ENCODE measurements around the gene LBHD2. TPM values are rescaled to one million over a fixed set of nuclear protein-coding genes. Genes with fewer than 3 reads are reported as not detected.
"Not testable (repeated sequence)": the region's sequence is repeated elsewhere in the genome, so short reads cannot be mapped to it uniquely, and the experiment has no call there.

Gene LBHD2
- polyA plus RNA-seq, 1 donor from 2014 or later, result not detected

GRCh38 chr14:103116636-103117035 lies 32.6 kb downstream of the LBHD2 start:
- H3K9ac ChIP-seq (ENCODE audit: low read length), result no peak overlapping the region
- H3K4me3 ChIP-seq (ENCODE audit: low read length), result no peak overlapping the region
- no peaks in the 10 kb centered on the region for H3K36me3 ChIP-seq (ENCODE audit: insufficient read depth, low read length)
- H3K27ac ChIP-seq (ENCODE audit: low read length), result no peak overlapping the region
- H4K20me1 ChIP-seq (ENCODE audit: insufficient read depth), result no peaks in the 10 kb centered on the region
- no peaks in the 10 kb centered on the region for H3K27me3 ChIP-seq (ENCODE audit: insufficient read depth, low read depth, low read length)
- no peak overlapping the region for H3K4me2 ChIP-seq (ENCODE audit: low read length)
- TF ChIP-seq SMC3 (conservative IDR thresholded peaks at IDR 0.05; ENCODE audit: poor library complexity) (no peak), EP300 (conservative IDR thresholded peaks at IDR 0.05; ENCODE audit: poor library complexity, severe bottlenecking) (no peak), CTCF (IDR thresholded peaks at IDR 0.05; ENCODE audit: poor library complexity, severe bottlenecking) (no peak), MXI1 (conservative IDR thresholded peaks at IDR 0.05; ENCODE audit: poor library complexity, severe bottlenecking) (no peak), RAD21 (conservative IDR thresholded peaks at IDR 0.05) (no peak), TAF1 (IDR thresholded peaks at IDR 0.05; ENCODE audit: low read depth) (no peak), REST (IDR thresholded peaks at IDR 0.05; ENCODE audit: borderline replicate concordance) (no peak), EZH2 (IDR thresholded peaks at IDR 0.05; ENCODE audit: borderline replicate concordance, insufficient read depth, low read length, poor library complexity, severe bottlenecking) (no peak), POLR2AphosphoS5 (IDR thresholded peaks at IDR 0.05) (no peak)
- H3K9me3 ChIP-seq (ENCODE audit: low read length), result no peaks in the 10 kb centered on the region
- no peaks in the 10 kb centered on the region for H3F3A ChIP-seq (ENCODE audit: insufficient read depth, low read length, poor library complexity, severe bottlenecking)
- H2AFZ ChIP-seq (ENCODE audit: low read depth, low read length), result no peak overlapping the region
- H3K9me2 ChIP-seq (ENCODE audit: insufficient read depth, low read length), result no peaks in the 10 kb centered on the region
- no peaks in the 10 kb centered on the region for H3K79me2 ChIP-seq (replicated peaks; ENCODE audit: insufficient read depth, low read length)

GRCh38 chr14:103117499-103117898 lies 33.5 kb downstream of the LBHD2 start:
- not testable (repeated sequence) for H3K9ac ChIP-seq (ENCODE audit: low read length); H3K27me3 ChIP-seq (ENCODE audit: insufficient read depth, low read depth, low read length); H3K79me2 ChIP-seq (replicated peaks; ENCODE audit: insufficient read depth, low read length); H3K4me2 ChIP-seq (ENCODE audit: low read length); H3K36me3 ChIP-seq (ENCODE audit: insufficient read depth, low read length); H2AFZ ChIP-seq (ENCODE audit: low read depth, low read length); H3K27ac ChIP-seq (ENCODE audit: low read length); H3K4me3 ChIP-seq (ENCODE audit: low read length); H3K9me2 ChIP-seq (ENCODE audit: insufficient read depth, low read length); H3K9me3 ChIP-seq (ENCODE audit: low read length); H4K20me1 ChIP-seq (ENCODE audit: insufficient read depth); H3F3A ChIP-seq (ENCODE audit: insufficient read depth, low read length, poor library complexity, severe bottlenecking)

Data from neural cell (in vitro differentiated cells).